ENCODE data around the gene ADAMTS12. TPM values are rescaled to one million over a fixed set of nuclear protein-coding genes. Genes with fewer than 3 reads are reported as not detected.

ADAMTS12 gene
- total RNA-seq, 4 donors from 2014 or later = 0.22 to 1.2 (median 0.77) TPM

DNA sequence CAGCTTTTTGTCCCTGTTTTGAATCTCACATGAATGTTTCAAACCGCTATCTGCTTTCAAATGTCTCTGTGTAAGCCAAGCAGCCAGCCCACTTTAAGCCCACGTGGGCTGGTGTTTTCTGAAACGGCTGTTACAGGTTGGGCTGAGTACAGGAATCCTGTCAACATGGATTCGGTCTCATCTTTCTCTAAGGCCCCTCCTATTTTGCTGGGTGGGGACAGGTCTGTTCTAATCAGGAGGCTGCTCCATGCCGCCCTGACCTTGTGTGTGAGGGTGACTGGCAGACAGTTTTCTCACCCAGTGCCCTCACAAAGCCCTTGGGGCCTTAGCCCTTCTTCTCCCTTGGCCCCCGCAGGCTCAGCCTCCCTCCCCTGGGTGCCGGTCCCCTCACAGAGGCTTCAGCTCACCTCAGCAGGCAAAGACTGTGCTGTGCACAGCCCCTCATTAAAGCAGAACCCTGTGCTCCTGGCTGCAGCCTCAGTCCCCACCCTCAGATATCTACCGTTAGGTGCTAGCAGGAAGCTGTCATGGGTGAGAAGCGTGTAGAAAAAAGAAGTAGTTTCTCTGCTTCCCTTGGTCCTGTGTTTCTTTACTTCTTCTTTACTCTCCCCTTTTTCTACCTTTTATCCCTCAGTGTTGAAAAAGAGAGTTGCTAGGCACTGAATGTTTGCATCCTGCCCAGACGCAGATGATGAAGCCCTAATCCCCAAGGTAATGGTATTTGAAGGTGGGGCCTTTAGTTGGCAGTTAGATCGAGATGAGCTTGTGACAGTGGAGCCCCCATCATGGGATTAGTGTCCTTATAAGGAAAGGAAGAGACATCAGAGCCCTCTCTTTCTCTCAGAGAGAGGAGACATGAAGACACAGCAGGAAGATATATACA, 205.7 kb downstream of the ADAMTS12 start:
- TF ChIP-seq POLR2A (IDR thresholded peaks at IDR 0.05) = no peak
- TF ChIP-seq, protein P1, sequence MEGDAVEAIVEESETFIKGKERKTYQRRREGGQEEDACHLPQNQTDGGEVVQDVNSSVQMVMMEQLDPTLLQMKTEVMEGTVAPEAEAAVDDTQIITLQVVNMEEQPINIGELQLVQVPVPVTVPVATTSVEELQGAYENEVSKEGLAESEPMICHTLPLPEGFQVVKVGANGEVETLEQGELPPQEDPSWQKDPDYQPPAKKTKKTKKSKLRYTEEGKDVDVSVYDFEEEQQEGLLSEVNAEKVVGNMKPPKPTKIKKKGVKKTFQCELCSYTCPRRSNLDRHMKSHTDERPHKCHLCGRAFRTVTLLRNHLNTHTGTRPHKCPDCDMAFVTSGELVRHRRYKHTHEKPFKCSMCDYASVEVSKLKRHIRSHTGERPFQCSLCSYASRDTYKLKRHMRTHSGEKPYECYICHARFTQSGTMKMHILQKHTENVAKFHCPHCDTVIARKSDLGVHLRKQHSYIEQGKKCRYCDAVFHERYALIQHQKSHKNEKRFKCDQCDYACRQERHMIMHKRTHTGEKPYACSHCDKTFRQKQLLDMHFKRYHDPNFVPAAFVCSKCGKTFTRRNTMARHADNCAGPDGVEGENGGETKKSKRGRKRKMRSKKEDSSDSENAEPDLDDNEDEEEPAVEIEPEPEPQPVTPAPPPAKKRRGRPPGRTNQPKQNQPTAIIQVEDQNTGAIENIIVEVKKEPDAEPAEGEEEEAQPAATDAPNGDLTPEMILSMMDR (IDR thresholded peaks at IDR 0.05) = no peak
- intact Hi-C loops (cut with DNase I; ENCODE audit: low total_unique reads) = no loop called here
- 47 to 50% methylated on average over 11 of the region's 11 CpGs for WGBS, 2 donors
- DNase-seq (ENCODE audit: low spot score in 2 of 2) = no peak
- no peak overlapping the region for H3K4me3 ChIP-seq (ENCODE audit: low read depth, poor library complexity, severe bottlenecking)

DNA sequence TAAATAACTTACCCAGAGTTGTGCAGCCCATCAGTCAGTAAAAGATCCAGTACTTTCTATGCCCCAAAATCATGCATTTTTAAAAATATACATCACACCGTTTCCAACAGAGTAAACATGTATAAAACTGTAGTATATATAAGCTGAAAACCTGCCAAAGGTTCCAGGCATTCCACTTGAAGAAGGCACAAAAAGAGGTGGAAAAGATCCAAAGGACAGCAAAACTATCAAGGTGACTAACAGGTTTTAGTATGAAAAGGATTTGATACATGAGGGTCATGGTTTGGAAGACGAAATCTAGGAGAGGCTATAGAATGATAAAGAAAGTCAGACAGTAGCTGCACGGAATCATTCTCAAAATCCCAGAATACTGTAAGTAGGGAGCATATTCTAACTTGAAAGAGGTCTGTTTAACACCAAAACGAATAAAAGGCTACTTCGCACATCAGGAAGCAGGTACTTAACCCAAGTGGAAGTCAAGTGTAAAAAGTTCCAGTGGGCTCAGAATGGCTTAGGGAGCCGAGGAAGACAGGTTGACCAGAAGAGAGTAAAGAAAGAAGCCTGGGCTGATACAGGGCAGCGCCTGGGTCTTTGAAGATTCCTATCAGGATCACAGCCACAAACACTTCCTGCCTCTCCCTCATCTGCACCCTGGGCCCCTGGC, 207.2 kb downstream of the ADAMTS12 start:
- no peak for TF ChIP-seq POLR2A (IDR thresholded peaks at IDR 0.05)
- TF ChIP-seq, protein P1 (IDR thresholded peaks at IDR 0.05) = no peak
- 65 to 66% methylated on average over 7 of the region's 7 CpGs for WGBS, 2 donors
- intact Hi-C loops (cut with DNase I; ENCODE audit: low total_unique reads) = no loop called here

DNA sequence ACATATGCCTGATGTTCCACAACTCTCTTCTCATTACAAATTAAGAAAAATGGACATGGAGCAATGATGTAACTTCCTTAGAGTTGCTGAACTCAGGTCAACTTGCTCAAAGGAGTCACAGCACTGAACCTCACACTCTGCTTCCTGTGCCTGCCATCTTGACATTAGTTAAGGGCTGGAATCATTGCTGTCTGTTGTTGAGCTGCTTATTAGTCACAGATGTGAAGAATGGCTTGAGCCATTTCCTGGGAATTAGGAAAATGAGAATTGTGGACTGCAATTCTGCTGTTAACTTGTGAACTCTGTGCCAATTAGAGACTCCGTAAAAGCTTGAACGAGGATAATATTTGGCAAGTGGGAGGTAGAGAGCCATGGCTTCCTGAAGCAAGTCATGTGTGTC, 212.0 kb downstream of the ADAMTS12 start:
- WGBS, 2 donors = 54 to 69% methylated on average over 2 of the region's 2 CpGs
- TF ChIP-seq, protein P1 (IDR thresholded peaks at IDR 0.05) = no peak
- no peak for TF ChIP-seq POLR2A (IDR thresholded peaks at IDR 0.05)
- no peak overlapping the region for H3K4me3 ChIP-seq (ENCODE audit: low read depth, poor library complexity, severe bottlenecking)
- no peak for DNase-seq (ENCODE audit: low spot score in 2 of 2)
- intact Hi-C loops (cut with DNase I; ENCODE audit: low total_unique reads) = no loop called here

More for the DNA sequence above, 207.2 kb downstream of the ADAMTS12 start:
- no peak overlapping the region for H3K4me3 ChIP-seq (ENCODE audit: low read depth, poor library complexity, severe bottlenecking)
- DNase-seq (ENCODE audit: low spot score in 2 of 2) = no peak

DNA sequence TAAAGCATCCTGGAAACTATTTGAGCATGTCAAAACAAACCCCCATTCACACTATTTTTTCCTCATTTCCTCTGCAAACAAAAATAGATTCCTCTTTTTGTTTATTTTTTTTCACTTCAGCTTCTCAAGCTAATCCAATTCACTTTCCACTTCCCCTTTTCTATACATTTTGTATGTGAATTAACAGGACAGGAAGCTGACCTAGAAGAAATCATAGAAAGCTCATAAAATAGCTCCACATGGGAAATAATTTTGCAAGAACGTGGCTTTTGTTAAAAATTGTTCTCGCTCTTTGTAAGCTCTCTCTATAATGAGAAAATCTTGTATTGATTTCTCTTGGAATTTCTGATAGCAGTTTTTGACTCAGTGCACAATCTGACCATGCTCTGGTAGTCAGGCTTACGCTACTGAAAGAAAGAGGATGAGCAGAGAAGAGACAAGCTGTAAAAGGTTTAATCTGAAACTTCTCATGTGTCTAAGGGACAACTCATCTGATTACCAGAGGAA, 215.8 kb downstream of the ADAMTS12 start:
- TF ChIP-seq, protein P1 (IDR thresholded peaks at IDR 0.05) = no peak
- no peak for TF ChIP-seq POLR2A (IDR thresholded peaks at IDR 0.05)
- intact Hi-C loops (cut with DNase I; ENCODE audit: low total_unique reads) = no loop called here
- WGBS, 2 donors = 62 to 65% methylated on average over 3 of the region's 3 CpGs
- no peak for DNase-seq (ENCODE audit: low spot score in 2 of 2)
- H3K4me3 ChIP-seq (ENCODE audit: low read depth, poor library complexity, severe bottlenecking) = no peak overlapping the region

DNA sequence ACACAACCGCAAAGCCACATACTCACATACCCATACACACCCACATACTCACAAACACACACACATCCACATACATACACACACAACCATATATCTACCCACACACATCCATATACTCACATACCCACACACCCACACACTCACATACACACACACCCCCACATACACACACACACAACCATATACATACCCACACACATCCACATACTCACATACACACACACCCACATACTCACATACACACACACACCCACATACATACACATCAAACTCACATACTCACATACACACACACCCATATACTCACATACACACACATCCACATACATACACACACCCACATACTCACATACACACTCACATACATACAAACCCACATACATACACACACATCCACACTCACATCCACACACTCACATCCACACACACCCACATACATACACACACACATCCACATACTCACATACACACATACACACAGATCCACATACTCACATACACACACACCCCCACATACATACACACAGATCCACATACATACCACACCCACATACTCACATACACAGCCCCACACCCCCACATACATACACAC, 220.0 kb downstream of the ADAMTS12 start:
- 91 to 100% methylated on average over 1 of the region's 1 CpG for WGBS, 2 donors
- no peak for TF ChIP-seq POLR2A (IDR thresholded peaks at IDR 0.05)
- TF ChIP-seq, protein P1 (IDR thresholded peaks at IDR 0.05) = no peak
- intact Hi-C loops (cut with DNase I; ENCODE audit: low total_unique reads) = no loop called here
- no peak overlapping the region for H3K4me3 ChIP-seq (ENCODE audit: low read depth, poor library complexity, severe bottlenecking)
- no peak for DNase-seq (ENCODE audit: low spot score in 2 of 2)

All from lower leg skin (tissue), 4 donors.